Natural killer cell (primary cell): ENCODE results near the gene PITRM1. TPM values are rescaled to one million over a fixed set of nuclear protein-coding genes. Genes with fewer than 3 reads are reported as not detected.

Experiments used
- ATAC-seq, 3 donors: fragments of 150-1000 bp in 2 of 3; fragments of 200-7000 bp in 1 of 3; cut with Tn5 transposase; 1 replicate in 1 of 3; 2 replicates in 2 of 3; pipeline ENCODE4 v1.10.0; 2021; ENCODE audit warnings: mild to moderate bottlenecking in 2 of 3, moderate library complexity in 2 of 3
- DNase-seq, 2 donors: peaks; one replicate each; pipeline versions ENCODE4 v3.0.0 to v3.0.0-alpha.2; 2013 to 2021; ENCODE audit warnings: mixed read lengths in 1 of 2
- H3K27ac ChIP-seq: one replicate; pipeline ENCODE4 v1.5.1; 2013; ENCODE audit warnings: mild to moderate bottlenecking, low read length
- H3K27me3 ChIP-seq: one replicate; pipeline ENCODE4 v1.6.1; 2013; ENCODE audit warnings: low read length; ENCODE audit not compliant: control insufficient read depth, insufficient read depth
- H3K36me3 ChIP-seq: one replicate; pipeline ENCODE4 v1.6.1; 2013; ENCODE audit warnings: low read length; ENCODE audit not compliant: control insufficient read depth, insufficient read depth
- H3K4me1 ChIP-seq: one replicate; pipeline ENCODE4 v1.6.1; 2013; ENCODE audit warnings: low read length; ENCODE audit not compliant: control insufficient read depth, insufficient read depth
- H3K4me3 ChIP-seq: one replicate; pipeline ENCODE4 v1.5.1; 2013; ENCODE audit warnings: low read length
- H3K9me3 ChIP-seq: one replicate; pipeline ENCODE4 v1.6.1; 2013; ENCODE audit warnings: low read length; ENCODE audit not compliant: control insufficient read depth, insufficient read depth
- H3K27ac Mint-ChIP-seq, 2 donors: one replicate each; pipeline ENCODE4 v1.8.0; 2022; ENCODE audit warnings: mild to moderate bottlenecking in 2 of 2, mixed read lengths in 2 of 2, moderate library complexity in 1 of 2
- H3K27me3 Mint-ChIP-seq, 2 donors: one replicate each; pipeline ENCODE4 v1.8.0; 2022; ENCODE audit warnings: low read depth in 2 of 2, mixed read lengths in 2 of 2
- H3K36me3 Mint-ChIP-seq: one replicate; pipeline ENCODE4 v1.8.0; 2022; ENCODE audit warnings: mixed read lengths
- H3K4me1 Mint-ChIP-seq, 2 donors: one replicate each; pipeline ENCODE4 v1.8.0; 2022; ENCODE audit warnings: mixed read lengths in 2 of 2
- H3K4me3 Mint-ChIP-seq: one replicate; pipeline ENCODE4 v1.8.0; 2022; ENCODE audit warnings: mild to moderate bottlenecking, moderate library complexity, mixed read lengths
- H3K9me3 Mint-ChIP-seq, 2 donors: one replicate each; pipeline ENCODE4 v1.8.0; 2022; ENCODE audit warnings: mixed read lengths in 2 of 2
- WGBS: methylation state at CpG from one replicate; pipeline ENCODE4 v1.1.7; 2013; ENCODE audit warnings: missing lambda C conversion rate; ENCODE audit not compliant: insufficient coverage; 5-methylcytosine and 5-hydroxymethylcytosine counted together
- intact Hi-C: fragments of 100-400 bp; cut with micrococcal nuclease; formaldehyde crosslinking; loops from one replicate; pipeline ENCODE4 v1.14.2; 2022
- total RNA-seq, 4 donors: library from RNA; stranded (reverse); fragments of 120-200 nt in 1 of 4; gene quantifications; one replicate each; pipeline versions ENCODE4 v1.2.3 to v1.2.4, GENCODE V29; 2013 to 2022
- TF ChIP-seq, protein P1 (sequence below): fragments of 200-600 bp; IDR thresholded peaks from one replicate; pipeline ENCODE4 v1.8.0; 2022; ENCODE audit warnings: antibody characterized with exemption

PITRM1 gene
- total RNA-seq, 3 donors from 2014 or later (not counting 1 experiment from before 2014, with no cell fraction given) = 67.1 to 89.0 (median 70.6) TPM

DNA sequence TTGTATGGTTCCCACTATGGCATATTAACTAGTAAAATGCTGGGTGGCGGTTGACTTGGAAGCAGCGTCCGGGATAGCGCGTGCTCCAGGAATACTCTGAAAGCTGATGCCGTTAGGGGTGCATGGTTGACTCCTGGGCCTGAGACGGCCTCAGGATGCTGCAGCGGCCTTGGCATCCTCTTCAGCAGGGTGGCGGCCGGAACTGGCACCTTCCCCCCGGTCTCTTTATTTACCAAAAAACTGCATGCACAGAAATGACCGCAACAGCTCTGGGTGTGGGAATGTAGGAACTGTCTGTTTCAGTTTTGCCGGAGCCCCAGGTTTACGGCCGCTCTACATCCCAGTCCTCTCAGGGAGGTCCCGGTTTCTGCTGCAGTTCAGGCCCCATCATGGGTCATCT is 76.4 kb downstream of the PITRM1 start:
- no peaks in the 10 kb centered on the region for H3K36me3 Mint-ChIP-seq
- DNase-seq (peak; percentile 19 to 22), ATAC-seq (peak; percentile 19 to 50 (median 43))
- H3K27me3 Mint-ChIP-seq = no peaks in the 10 kb centered on the region
- H3K27ac Mint-ChIP-seq = peak overlapping the region; percentile 82 to 88
- intact Hi-C loops = no loop called here
- H3K9me3 Mint-ChIP-seq = no peaks in the 10 kb centered on the region
- H3K4me3 ChIP-seq = no peak overlapping the region
- H3K4me1 Mint-ChIP-seq = peaks cover 53 to 60% of the 10 kb centered on the region in 2 donors
- no peaks in the 10 kb centered on the region for H3K36me3 ChIP-seq
- no peaks in the 10 kb centered on the region for H3K9me3 ChIP-seq
- H3K4me1 ChIP-seq = peaks cover 39% of the 10 kb centered on the region
- TF ChIP-seq, protein P1, sequence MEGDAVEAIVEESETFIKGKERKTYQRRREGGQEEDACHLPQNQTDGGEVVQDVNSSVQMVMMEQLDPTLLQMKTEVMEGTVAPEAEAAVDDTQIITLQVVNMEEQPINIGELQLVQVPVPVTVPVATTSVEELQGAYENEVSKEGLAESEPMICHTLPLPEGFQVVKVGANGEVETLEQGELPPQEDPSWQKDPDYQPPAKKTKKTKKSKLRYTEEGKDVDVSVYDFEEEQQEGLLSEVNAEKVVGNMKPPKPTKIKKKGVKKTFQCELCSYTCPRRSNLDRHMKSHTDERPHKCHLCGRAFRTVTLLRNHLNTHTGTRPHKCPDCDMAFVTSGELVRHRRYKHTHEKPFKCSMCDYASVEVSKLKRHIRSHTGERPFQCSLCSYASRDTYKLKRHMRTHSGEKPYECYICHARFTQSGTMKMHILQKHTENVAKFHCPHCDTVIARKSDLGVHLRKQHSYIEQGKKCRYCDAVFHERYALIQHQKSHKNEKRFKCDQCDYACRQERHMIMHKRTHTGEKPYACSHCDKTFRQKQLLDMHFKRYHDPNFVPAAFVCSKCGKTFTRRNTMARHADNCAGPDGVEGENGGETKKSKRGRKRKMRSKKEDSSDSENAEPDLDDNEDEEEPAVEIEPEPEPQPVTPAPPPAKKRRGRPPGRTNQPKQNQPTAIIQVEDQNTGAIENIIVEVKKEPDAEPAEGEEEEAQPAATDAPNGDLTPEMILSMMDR = no peak
- 42% methylated on average over 16 of the region's 16 CpGs for WGBS
- peak overlapping the region; percentile 79 for H3K4me3 Mint-ChIP-seq
- peak overlapping the region; percentile 34 for H3K27ac ChIP-seq
- H3K27me3 ChIP-seq = no peaks in the 10 kb centered on the region

DNA sequence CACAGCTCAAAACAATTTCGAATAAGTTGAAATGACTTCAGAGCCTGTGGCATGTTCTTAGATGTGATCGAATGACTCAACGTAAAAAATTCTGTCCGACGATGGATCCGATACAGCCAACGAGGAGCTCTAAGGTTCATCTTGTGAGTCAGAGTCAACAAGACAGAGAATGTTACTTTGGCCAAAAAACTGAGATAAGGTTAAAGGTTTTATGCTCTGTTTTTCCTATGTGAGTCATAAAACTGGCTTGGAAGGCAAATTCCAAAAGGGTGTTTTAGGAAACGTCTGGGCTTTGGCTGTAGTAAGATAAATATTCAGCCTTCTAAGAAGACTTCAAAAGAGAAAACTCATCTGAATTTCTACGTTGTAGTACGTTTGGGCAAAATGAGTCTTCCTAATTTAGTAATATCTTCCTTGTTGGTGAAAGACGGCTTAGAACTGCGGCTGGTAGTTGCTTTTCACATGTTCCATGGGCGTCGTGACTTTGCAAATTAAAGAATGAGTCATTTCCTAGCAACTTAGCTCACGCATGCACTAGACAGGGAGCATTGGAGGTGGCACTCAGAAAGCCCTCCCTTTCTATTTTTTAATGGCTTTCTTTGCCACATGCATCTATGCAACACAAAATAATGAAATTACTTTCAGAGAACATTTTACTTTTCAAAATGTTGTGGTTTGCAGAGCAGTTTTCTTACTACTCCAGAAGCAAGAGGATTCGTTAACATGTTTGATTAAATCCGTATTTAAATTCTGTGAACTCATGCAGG is 77.0 kb downstream of the PITRM1 start:
- WGBS = 44% methylated on average over 17 of the region's 17 CpGs
- Histone ChIP-seq H3K27ac (peak overlapping the region; percentile 32), H3K4me1 (peaks cover 39% of the 10 kb centered on the region), H3K27me3 (no peaks in the 10 kb centered on the region), H3K9me3 (no peaks in the 10 kb centered on the region), H3K4me3 (no peak overlapping the region), H3K36me3 (no peaks in the 10 kb centered on the region)
- intact Hi-C loops = loop anchor here (2.0 kb wide), 1 partner anchor 27 kb away; no protein-coding TSS in a partner anchor
- H3K36me3 Mint-ChIP-seq = no peaks in the 10 kb centered on the region
- H3K27ac Mint-ChIP-seq = peak overlapping the region; percentile 82 to 88
- no peaks in the 10 kb centered on the region for H3K27me3 Mint-ChIP-seq
- no peaks in the 10 kb centered on the region for H3K9me3 Mint-ChIP-seq
- peak; percentile 69 to 83 (median 73) for ATAC-seq
- peak; percentile 41 to 64 for DNase-seq
- peaks cover 53 to 60% of the 10 kb centered on the region in 2 donors for H3K4me1 Mint-ChIP-seq
- TF ChIP-seq, protein P1 = no peak
- peak overlapping the region; percentile 79 for H3K4me3 Mint-ChIP-seq

DNA sequence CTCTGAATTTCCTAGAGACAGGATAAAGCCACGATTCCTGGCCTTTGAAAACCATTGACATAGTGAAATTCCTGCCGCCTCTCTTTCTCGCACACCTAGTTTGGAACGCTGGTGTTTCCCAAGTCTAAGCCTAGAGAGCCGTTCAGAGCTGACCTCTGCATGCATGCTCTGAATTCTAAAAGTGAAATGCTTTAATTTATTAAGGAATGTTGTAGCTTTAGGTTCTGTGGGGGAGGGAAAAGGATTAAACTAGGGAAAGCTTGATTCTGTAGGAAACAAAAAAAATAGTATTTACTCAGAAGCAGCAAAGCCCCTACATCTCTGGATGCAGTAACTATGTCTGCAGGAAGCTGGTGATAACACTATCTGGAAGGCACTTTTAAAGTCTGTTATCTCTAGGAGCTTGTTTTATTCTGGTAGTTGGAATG is 78.0 kb downstream of the PITRM1 start:
- Mint-ChIP-seq H3K4me1 (peaks cover 53 to 58% of the 10 kb centered on the region in 2 donors), H3K4me3 (peak overlapping the region; percentile 79), H3K27me3 (no peaks in the 10 kb centered on the region), H3K9me3 (no peaks in the 10 kb centered on the region), H3K27ac (peak overlapping the region; percentile 82 to 88), H3K36me3 (no peaks in the 10 kb centered on the region)
- Histone ChIP-seq H3K27me3 (no peaks in the 10 kb centered on the region), H3K9me3 (no peaks in the 10 kb centered on the region), H3K4me1 (peaks cover 39% of the 10 kb centered on the region), H3K36me3 (no peaks in the 10 kb centered on the region), H3K27ac (no peak overlapping the region), H3K4me3 (no peak overlapping the region)
- no peak for ATAC-seq
- 96% methylated on average over 5 of the region's 5 CpGs for WGBS
- intact Hi-C loops = loop anchor here (2.0 kb wide), 1 partner anchor 26 kb away; no protein-coding TSS in a partner anchor
- no peak for DNase-seq
- TF ChIP-seq, protein P1 = no peak
